A673 (cell line): ENCODE measurements around the gene LARGE1.

Experiments used
- CTCF ChIP-seq: fragments of 300-800, 200-600 bp; sonication (generic); conservative IDR thresholded peaks from 2 replicates; pipeline ENCODE4 v1.5.1; 2017; ENCODE audit warnings: low read depth, mild to moderate bottlenecking, antibody characterized with exemption, low read length, moderate library complexity, mixed read lengths
- EZH2 ChIP-seq: fragments of 200-600 bp; sonication (generic); IDR thresholded peaks from 2 replicates; pipeline ENCODE4 v1.6.1; 2017; ENCODE audit warnings: borderline replicate concordance, low read depth, mild to moderate bottlenecking, mixed read lengths, antibody characterized with exemption, low read length; ENCODE audit not compliant: poor library complexity, severe bottlenecking

- TF ChIP-seq CTCF (no peak), EZH2 (no peak)
Observed at GRCh38 chr22:33382436-33382835, 537.8 kb downstream of the LARGE1 start.
